GM18951 (cell line): Measurements from ENCODE around the gene R3HDM1.
"Not testable (repeated sequence)": the region's sequence is repeated elsewhere in the genome, so short reads cannot be mapped to it uniquely, and the experiment has no call there.

Source experiments
- POLR2A ChIP-seq: IDR thresholded peaks from 4 replicates; pipeline ENCODE4 v1.6.1; 2011; ENCODE audit warnings: mild to moderate bottlenecking; ENCODE audit not compliant: insufficient read length, insufficient read depth; ENCODE audit errors: extremely low read depth
- in situ Hi-C: fragments of 300-500 bp; cut with MboI; formaldehyde crosslinking; loops from one replicate; pipeline ENCODE4 v1.12.0; 2022; ENCODE audit warnings: low sequenced_read_pairs, mixed read lengths, inconsistent platforms; ENCODE audit not compliant: unreplicated experiment

The R3HDM1 gene

DNA sequence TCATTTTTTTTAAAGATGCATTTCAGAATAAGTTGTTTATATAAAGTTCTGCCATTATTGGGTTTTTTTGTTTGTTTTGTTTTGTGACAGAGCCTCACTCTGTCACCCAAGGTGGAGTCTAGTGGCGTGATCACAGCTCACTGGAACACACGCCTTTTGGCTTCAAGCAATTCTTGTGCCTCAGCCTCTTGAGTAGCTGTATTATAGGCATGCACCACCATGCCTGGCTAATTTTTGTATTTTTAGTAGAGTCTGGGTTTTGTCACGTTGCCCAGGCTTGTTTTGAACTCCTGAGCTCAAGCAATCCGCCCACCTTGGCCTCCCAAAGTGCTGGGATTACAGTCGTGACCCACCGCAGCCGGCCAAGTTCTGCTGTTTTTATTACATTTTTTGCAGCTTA is 72.3 kb downstream of the R3HDM1 start:
- in situ Hi-C loops: no loop called here
- TF ChIP-seq POLR2A: no peak

GRCh38 chr2:135607561-135607960 is 76.3 kb downstream of the R3HDM1 start:
- in situ Hi-C loops: no loop called here
- no peak for TF ChIP-seq POLR2A

DNA sequence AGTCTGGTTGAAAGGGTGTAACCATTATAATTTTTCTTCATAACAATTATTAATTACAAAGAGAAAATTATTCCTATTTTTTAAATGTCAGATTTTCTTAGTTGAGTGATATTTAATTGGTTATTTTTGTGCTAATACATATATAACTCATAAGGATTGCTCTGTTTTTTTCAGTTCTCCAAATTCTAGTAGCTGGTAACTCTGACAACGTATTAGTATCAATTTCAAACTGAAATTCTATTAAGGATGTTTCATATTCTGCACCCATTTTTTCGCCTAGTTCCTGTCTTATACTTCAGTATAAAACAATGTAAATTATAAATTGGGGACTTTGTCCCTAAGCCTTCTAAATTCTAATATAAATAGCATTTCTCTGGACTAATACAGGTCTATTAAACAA is 81.0 kb downstream of the R3HDM1 start:
- TF ChIP-seq POLR2A: no peak
- in situ Hi-C loops: no loop called here

DNA sequence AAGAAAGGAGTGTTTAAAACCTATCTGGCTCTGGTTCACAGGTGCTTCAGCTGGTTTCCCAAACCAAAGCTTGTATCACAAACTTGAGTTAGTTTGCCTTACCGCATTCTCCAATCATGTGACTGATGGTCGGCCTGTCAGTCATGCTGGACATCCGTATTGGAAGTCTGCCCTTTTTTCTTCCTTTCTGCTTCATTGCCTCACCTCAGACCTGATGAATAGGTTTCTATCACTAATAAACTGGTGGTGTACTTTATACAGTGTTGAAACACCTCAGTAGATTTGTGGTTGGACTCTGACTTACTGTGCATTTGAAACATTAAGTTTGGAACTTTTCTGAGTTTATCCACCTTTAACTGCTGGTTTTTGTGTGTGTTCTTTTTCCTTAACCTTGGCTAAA is 84.1 kb downstream of the R3HDM1 start:
- in situ Hi-C loops: no loop called here

DNA sequence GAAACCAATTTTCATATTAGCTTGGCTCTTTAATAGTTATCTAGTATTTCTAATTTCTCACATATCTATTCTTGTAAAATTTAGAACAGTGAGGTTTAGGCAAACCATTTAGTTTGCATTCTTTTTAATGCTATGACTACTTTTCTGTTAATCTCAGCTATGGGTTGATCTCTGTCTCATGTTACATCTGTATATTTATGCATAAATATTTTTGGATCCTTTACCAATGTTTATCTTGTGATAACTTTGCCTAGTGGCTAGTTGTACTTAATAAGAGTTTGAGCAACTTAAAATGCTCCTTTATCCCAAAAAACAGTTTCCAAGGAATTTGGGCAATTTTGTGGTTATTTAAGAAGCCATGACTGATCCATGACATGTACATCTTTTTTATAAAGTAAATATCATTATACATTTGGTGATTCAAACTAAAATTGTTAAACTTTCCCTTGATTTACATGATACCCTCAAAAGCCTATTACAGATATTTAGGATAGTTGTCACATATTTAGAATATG is 86.3 kb downstream of the R3HDM1 start:
- no peak for TF ChIP-seq POLR2A
- in situ Hi-C loops: no loop called here

More for the DNA sequence above, 84.1 kb downstream of the R3HDM1 start:
- TF ChIP-seq POLR2A: no peak

DNA sequence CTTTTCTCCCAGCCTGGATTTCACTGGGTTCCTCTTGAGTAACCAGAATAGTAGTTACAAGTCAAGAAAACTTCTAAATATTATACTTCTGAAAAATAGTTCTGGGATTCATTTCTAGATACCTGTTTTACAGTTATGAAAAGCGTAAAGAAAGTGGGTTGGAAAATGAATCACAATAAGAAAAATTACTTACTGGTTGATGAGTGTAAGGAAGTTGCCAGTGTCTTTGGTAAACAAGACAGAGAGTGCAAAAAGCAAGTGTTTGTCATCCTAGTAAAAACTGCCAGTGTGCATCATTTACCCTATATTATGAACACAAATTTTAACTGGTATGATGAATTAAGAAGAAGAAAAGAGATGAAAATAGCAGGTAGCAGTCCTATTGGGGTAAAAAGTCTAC is 88.9 kb downstream of the R3HDM1 start:
- in situ Hi-C loops: no loop called here
- no peak for TF ChIP-seq POLR2A

DNA sequence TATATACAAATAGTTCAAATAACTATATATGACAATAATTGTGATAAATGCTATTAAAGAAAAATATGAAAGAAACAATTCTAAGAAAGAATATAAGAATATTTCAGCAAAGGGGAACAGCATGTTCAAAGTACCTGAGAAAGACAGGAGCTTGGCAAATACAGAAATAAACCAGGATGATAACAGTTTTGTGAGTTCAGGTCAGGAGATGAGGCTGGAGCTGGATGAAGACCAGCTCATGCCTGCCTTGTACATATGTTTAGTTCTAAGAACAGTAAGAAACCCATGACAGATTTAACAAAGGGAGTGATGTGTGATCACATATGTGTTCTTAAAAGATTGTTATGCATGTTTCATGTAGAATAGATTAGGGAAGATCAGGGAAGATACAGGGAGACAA is 98.2 kb downstream of the R3HDM1 start:
- no peak for TF ChIP-seq POLR2A
- in situ Hi-C loops: no loop called here

- in situ Hi-C loops: not testable (repeated sequence)
Measured at GRCh38 chr2:135630034-135630433, 98.8 kb downstream of the R3HDM1 start.

DNA sequence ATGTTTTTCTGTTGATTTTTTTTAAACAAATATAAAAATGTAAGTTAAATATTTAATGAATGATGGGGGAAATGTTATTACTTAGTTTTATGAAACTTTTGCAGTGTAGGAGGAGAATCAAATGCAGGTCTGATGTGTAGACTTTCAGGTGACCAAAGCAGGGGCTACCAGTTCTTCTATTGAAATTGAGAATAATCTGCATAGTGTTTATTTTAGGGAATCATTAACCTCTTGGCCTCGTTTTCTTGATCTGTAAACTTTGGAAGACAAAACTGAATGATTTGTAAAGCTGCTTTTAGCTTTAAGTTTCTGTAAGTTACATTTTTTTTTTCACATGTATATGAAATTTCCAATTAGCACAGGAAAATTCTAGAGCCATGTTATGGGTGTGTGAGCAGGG is 99.2 kb downstream of the R3HDM1 start:
- TF ChIP-seq POLR2A: no peak
- in situ Hi-C loops: no loop called here

DNA sequence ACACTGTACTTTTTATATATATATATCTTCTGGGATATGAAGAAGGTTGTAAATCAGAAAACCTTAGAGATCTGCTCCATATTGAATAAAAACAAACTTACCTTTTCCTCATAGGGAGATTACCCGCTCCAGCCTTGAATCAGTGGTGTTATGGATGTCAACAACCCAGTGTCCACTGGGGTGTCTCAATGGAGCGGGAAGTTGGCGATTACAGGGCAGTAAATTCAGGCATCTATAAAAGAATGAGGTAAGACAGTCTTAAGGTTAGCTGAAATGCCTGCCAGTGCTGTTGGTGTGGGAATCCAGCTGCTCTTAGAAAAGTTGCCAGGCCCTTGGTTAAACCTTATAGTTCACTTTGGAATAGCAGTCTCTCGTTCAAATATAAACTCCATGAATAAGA is 102.3 kb downstream of the R3HDM1 start:
- TF ChIP-seq POLR2A: no peak
- in situ Hi-C loops: no loop called here

DNA sequence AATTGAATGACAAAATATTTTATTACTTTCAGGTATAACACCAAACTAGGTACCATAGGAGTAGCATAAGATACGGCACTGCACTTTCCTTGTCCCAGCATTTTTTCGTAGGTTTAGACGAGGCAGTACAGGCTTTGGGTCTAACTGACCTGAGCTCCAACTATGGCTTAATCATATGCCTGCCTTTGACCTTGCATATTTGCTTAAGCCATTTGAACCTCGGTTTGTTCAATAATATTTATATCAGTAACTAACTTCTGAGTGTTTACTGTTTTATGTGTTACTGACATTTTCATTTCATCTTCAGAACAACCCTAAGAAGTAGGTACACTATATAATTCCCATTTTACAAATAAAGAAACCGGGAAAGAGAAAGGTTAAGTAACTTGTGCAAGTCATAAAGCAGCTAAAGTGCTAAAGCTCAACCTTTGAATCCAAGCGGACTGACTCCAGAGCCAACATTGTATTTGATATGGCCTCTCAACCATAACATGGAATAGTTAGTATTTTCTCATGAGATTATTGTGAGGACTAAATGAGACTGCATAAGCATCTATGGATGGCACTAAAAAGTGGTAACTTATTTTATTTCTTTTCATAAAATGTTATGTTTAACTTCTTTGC is 104.0 kb downstream of the R3HDM1 start:
- in situ Hi-C loops: no loop called here
- no peak for TF ChIP-seq POLR2A

DNA sequence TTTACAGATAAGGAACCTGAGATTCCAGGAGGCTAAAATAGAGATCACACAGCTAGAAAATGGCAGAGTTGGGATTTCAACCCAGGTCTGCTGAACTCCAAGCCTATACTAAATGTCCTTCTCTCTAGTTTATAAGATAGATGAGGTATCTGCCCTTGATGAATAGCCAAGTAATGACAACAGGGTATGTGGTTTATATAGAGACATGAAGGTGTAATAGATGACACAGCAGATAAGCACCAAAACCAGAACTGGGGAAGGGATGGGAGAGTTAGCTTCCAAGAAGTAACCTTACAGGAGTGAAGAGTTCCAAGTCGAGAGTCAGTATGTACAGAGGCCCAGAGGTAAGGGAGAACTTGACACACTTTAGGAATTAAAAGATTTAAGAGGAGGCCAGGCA is 105.7 kb downstream of the R3HDM1 start:
- TF ChIP-seq POLR2A: no peak
- in situ Hi-C loops: no loop called here

DNA sequence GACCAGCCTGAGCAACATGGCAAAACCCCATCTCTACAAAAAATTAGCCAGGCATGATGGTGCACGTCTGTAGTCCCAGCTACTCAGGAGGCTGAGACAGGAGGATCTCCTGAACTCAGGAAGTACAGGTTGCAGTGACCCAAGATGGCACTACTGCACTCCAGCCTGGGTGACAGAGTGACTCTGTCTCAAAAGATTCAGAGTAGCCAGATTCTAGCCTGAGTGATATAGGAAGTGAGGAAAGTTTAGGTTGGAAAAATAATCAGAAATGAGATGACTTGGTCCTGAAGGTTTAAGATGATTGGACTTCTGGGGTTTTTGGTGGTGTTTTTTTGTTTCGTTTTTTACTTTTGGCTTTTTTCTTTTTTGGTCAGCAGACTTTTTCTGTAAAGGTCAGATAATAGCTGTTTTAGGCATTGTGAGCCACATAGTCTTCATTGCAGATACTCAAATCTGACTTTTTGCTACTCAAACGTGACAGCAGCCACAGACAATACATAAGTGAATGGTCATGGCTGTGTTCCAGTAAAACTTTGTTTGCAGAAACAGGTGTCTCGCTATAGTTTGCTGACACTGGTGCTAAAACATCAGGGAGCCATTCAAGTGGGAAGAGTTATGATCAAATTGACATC is 106.3 kb downstream of the R3HDM1 start:
- TF ChIP-seq POLR2A: no peak
- in situ Hi-C loops: no loop called here

GRCh38 chr2:135638825-135639224 is 107.5 kb downstream of the R3HDM1 start:
- TF ChIP-seq POLR2A: no peak
- in situ Hi-C loops: no loop called here
